ENCODE measurements around the gene CCR9. TPM values are rescaled to one million over a fixed set of nuclear protein-coding genes. Genes with fewer than 3 reads are reported as not detected.

CCR9 gene
- polyA plus RNA-seq, 4 donors: 0.09 to 0.23 (median 0.19) TPM; not detected in 1

- no peak for DNase-seq (ENCODE audit: low read depth in 4 of 4, low spot score in 3 of 4)
Observed at GRCh38 chr3:45950686-45951600, 64.6 kb downstream of the CCR9 start.

DNA sequence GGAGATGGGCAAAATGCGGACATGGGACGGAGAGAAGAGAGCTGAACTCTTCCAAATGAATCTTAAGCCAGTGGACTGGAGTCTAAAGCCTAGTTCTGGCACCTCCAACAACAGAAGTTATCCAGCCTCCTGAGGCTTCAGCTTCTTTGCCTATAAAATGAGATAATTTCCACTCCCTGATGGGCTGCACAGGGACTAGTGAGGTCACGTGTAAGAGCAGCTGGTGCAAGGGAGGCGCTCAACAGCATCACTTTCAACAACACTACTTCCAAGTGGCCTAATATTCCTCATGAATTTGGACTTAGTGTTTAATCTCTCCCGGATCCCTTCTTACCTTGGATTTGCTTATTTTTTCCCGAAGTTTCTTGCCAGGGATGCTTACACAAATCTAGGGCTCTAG, 65.6 kb downstream of the CCR9 start:
- no peak for DNase-seq (ENCODE audit: low read depth in 4 of 4, low spot score in 3 of 4)

DNA sequence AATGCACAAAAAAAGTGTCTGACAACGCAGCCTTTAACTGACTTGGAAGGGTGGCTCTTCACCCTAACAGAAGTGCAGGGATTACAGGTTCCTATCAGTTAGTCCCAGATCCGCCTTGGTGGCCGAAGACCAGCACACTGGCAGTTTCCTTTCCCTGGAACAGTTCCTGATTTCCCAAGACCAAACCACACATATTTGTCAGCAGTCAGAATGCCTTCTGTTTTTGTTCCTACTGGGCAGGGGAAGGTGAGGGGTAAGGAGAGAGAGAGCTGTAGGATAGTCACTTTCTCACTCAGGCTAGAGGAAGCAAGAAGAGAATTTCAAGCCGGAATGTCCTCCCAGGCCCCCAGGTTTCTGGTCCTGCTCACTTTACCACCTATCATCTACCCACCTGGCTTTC, 66.1 kb downstream of the CCR9 start:
- DNase-seq (ENCODE audit: low read depth in 4 of 4, low spot score in 3 of 4): no peak

Other genes with a start within 250 kb of the CCR9 start
- gene SACM1L, start 197.1 kb upstream of the CCR9 start, polyA plus RNA-seq (ENCODE audit: insufficient read length in 4 of 4): 10 to 100 TPM; 56.8 to 78.3 (median 65.3) TPM
- under 1 TPM; 0.03 to 0.15 (median 0.08) TPM for gene SLC6A20, start 90.0 kb upstream of the CCR9 start, polyA plus RNA-seq (ENCODE audit: insufficient read length in 4 of 4)
- gene LZTFL1, start 44.4 kb upstream of the CCR9 start, polyA plus RNA-seq (ENCODE audit: insufficient read length in 4 of 4): 10 to 100 TPM; 37.1 to 72.5 (median 62.3) TPM
- under 1 TPM; 0.20 to 0.55 (median 0.40) TPM for gene CXCR6, start 56.9 kb downstream of the CCR9 start, polyA plus RNA-seq (ENCODE audit: insufficient read length in 4 of 4)
- 10 to 100 TPM; 16.9 to 21.0 (median 19.1) TPM for gene FYCO1, start 109.3 kb downstream of the CCR9 start, polyA plus RNA-seq (ENCODE audit: insufficient read length in 4 of 4)
- under 1 TPM in 3 of 4 donors, not detected in 1; 0.07 to 0.23 (median 0.15) TPM for gene XCR1, start 140.9 kb downstream of the CCR9 start, polyA plus RNA-seq (ENCODE audit: insufficient read length in 4 of 4)